Liver (tissue), 9 donors: Measurements from ENCODE around the gene GLRX5. TPM values are rescaled to one million over a fixed set of nuclear protein-coding genes. Genes with fewer than 3 reads are reported as not detected.

Experiments used
- DNase-seq: peaks from one replicate; pipeline ENCODE4 v3.0.0-alpha.2; 2017; ENCODE audit warnings: low spot score
- H3K27ac ChIP-seq, 2 donors: one replicate each; pipeline ENCODE4 v1.7.0; 2013; ENCODE audit warnings: inconsistent platforms in 2 of 2, low read length in 2 of 2, control low read depth in 1 of 2, low read depth in 1 of 2, mild to moderate bottlenecking in 1 of 2
- H3K27me3 ChIP-seq, 4 donors: one replicate each; pipeline versions ENCODE4 v1.6.1 to v1.7.0; 2013; ENCODE audit warnings: low read length in 3 of 4, inconsistent platforms in 1 of 4, mild to moderate bottlenecking in 1 of 4, moderate library complexity in 1 of 4; ENCODE audit not compliant: control insufficient read depth in 4 of 4, insufficient read depth in 4 of 4
- H3K36me3 ChIP-seq, 4 donors: one replicate each; pipeline versions ENCODE4 v1.6.1 to v1.7.0; 2013; ENCODE audit warnings: low read length in 3 of 4, mild to moderate bottlenecking in 3 of 4, low read depth in 1 of 4, moderate library complexity in 1 of 4; ENCODE audit not compliant: control insufficient read depth in 4 of 4, insufficient read depth in 3 of 4
- H3K4me1 ChIP-seq, 4 donors: one replicate each; pipeline versions ENCODE4 v1.6.1 to v1.7.0; 2013; ENCODE audit warnings: low read length in 3 of 4, mild to moderate bottlenecking in 3 of 4, moderate library complexity in 1 of 4; ENCODE audit not compliant: control insufficient read depth in 4 of 4, insufficient read depth in 4 of 4
- H3K4me3 ChIP-seq, 3 donors: one replicate each; pipeline versions ENCODE4 v1.6.1 to v1.7.0; 2013; ENCODE audit warnings: low read length in 3 of 3, control low read depth in 1 of 3, low read depth in 1 of 3, mild to moderate bottlenecking in 1 of 3
- H3K9ac ChIP-seq, 2 donors: one replicate each; pipeline ENCODE4 v1.7.0; 2013; ENCODE audit warnings: low read length in 2 of 2, mild to moderate bottlenecking in 2 of 2, moderate library complexity in 2 of 2, control low read depth in 1 of 2, low read depth in 1 of 2
- H3K9me3 ChIP-seq, 4 donors: one replicate each; pipeline versions ENCODE4 v1.6.1 to v1.7.0; 2013; ENCODE audit warnings: low read length in 3 of 4; ENCODE audit not compliant: control insufficient read depth in 4 of 4
- EGR1 ChIP-seq, 2 donors: IDR thresholded peaks; 2 replicates each; pipeline ENCODE4 v1.6.1; 2016 to 2018; ENCODE audit warnings: antibody characterized with exemption in 2 of 2, low read depth in 2 of 2
- FOXA1 ChIP-seq: IDR thresholded peaks from 2 replicates; pipeline ENCODE4 v1.6.1; 2016; ENCODE audit warnings: antibody characterized with exemption
- FOXA2 ChIP-seq: IDR thresholded peaks from 2 replicates; pipeline ENCODE4 v1.6.1; 2016; ENCODE audit warnings: antibody characterized with exemption
- GABPA ChIP-seq, 2 donors: IDR thresholded peaks in 1 of 2; conservative IDR thresholded peaks in 1 of 2; 2 replicates each; pipeline ENCODE4 v1.6.1; 2016; ENCODE audit warnings: antibody characterized with exemption in 2 of 2, mild to moderate bottlenecking in 1 of 2, moderate library complexity in 1 of 2
- HNF4A ChIP-seq, 2 donors: conservative IDR thresholded peaks; 2 replicates each; pipeline ENCODE4 v1.6.1; 2016; ENCODE audit warnings: antibody characterized with exemption in 2 of 2, mild to moderate bottlenecking in 2 of 2
- HNF4G ChIP-seq: IDR thresholded peaks from 2 replicates; pipeline ENCODE4 v1.6.1; 2016; ENCODE audit warnings: antibody characterized with exemption
- JUND ChIP-seq, 2 donors: IDR thresholded peaks; 2 replicates each; pipeline ENCODE4 v1.6.1; 2016; ENCODE audit warnings: antibody characterized with exemption in 2 of 2
- NR2F2 ChIP-seq: IDR thresholded peaks from 2 replicates; pipeline ENCODE4 v1.6.1; 2016; ENCODE audit warnings: antibody characterized with exemption
- RAD21 ChIP-seq, 2 donors: IDR thresholded peaks; 2 replicates each; pipeline ENCODE4 v1.6.1; 2016; ENCODE audit warnings: antibody characterized with exemption in 2 of 2, mild to moderate bottlenecking in 2 of 2
- RXRA ChIP-seq, 2 donors: IDR thresholded peaks; 2 replicates each; pipeline ENCODE4 v1.6.1; 2017 to 2018; ENCODE audit warnings: antibody characterized with exemption in 2 of 2, mild to moderate bottlenecking in 1 of 2
- SP1 ChIP-seq: IDR thresholded peaks from 2 replicates; pipeline ENCODE4 v1.6.1; 2018; ENCODE audit warnings: antibody characterized with exemption, mild to moderate bottlenecking
- TAF1 ChIP-seq: conservative IDR thresholded peaks from 2 replicates; pipeline ENCODE4 v1.6.1; 2016; ENCODE audit warnings: antibody characterized with exemption, mild to moderate bottlenecking
- YY1 ChIP-seq: IDR thresholded peaks from 2 replicates; pipeline ENCODE4 v1.6.1; 2016; ENCODE audit warnings: antibody characterized with exemption, mild to moderate bottlenecking
- WGBS: extraction: QIAGEN DNeasy Blood & Tissue Kit; methylation state at CpG from one replicate; pipeline ENCODE4 v1.1.7; 2013; 5-methylcytosine and 5-hydroxymethylcytosine counted together
- polyA plus RNA-seq, 2 donors: library from polyadenylated mRNA; stranded (reverse) in 1 of 2; unstranded in 1 of 2; fragments of 200-250 nt in 1 of 2; fragments of >200 nt in 1 of 2; fragmentation: Nextera tagmentation in 1 of 2; extraction: Ambion mirVana in 1 of 2; gene quantifications; one replicate each; pipeline versions ENCODE4 v1.2.1 to v1.2.3, GENCODE V29; 2013 to 2015
- total RNA-seq, 2 donors: library from RNA; depleted of rRNA; stranded (reverse); fragments of >200 nt; gene quantifications; one replicate each; pipeline ENCODE4 v1.2.3, GENCODE V29; 2014
- TF ChIP-seq, protein P1 (sequence below): IDR thresholded peaks from 2 replicates; pipeline ENCODE4 v1.6.1; 2016; ENCODE audit warnings: antibody characterized with exemption
- TF ChIP-seq, protein P2 (sequence below): IDR thresholded peaks from 2 replicates; pipeline ENCODE4 v1.6.1; 2016; ENCODE audit warnings: antibody characterized with exemption
- TF ChIP-seq, protein P3 (sequence below): fragments of 150-350 bp; IDR thresholded peaks from 2 replicates; pipeline ENCODE4 v1.5.1; 2017; ENCODE audit warnings: improper control_type of control experiment, low read depth, low read length; ENCODE audit not compliant: missing input control
- TF ChIP-seq, protein P4 (sequence below): IDR thresholded peaks from 2 replicates; pipeline ENCODE4 v1.6.1; 2016; ENCODE audit warnings: antibody characterized with exemption
- TF ChIP-seq, protein P5 (sequence below): IDR thresholded peaks from 2 replicates; pipeline ENCODE4 v1.6.1; 2016; ENCODE audit warnings: antibody characterized with exemption, mild to moderate bottlenecking
- donor health status: healthy.
- donor health status: healthy.
- donor health status: healthy.
- donor health status: healthy.
- donor health status: healthy.

GLRX5 gene
- total and polyA plus RNA-seq, 4 donors, result 28.4 to 172 (median 39.7) TPM

DNA sequence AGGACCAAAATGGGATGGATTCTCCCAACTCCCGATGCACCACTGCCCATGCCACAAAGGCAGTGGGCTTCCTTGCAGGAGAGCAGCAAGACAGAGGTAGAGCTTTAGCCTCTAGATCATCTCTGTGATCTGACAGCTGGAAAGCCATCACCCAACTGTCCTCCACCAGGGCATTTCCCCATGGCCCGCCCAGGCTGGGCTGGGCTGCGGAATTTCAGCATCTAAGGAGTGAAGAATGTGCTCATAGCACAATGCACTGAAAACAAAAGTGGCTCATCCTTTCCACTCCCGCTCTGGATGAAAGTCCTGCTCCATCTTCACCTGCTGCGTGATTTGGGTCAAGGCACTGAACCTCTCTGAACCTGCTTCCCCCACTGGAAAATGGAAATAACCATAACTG, 24.0 kb upstream of the GLRX5 start:
- H3K36me3 ChIP-seq, result no peaks in the 10 kb centered on the region
- no peak overlapping the region for H3K4me3 ChIP-seq
- TF ChIP-seq, protein P1, sequence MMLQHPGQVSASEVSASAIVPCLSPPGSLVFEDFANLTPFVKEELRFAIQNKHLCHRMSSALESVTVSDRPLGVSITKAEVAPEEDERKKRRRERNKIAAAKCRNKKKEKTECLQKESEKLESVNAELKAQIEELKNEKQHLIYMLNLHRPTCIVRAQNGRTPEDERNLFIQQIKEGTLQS, result no peak
- no peaks in the 10 kb centered on the region for H3K9me3 ChIP-seq
- 87% methylated on average over 5 of the region's 5 CpGs for WGBS
- H3K27me3 ChIP-seq, result no peaks in the 10 kb centered on the region
- no peak overlapping the region for H3K27ac ChIP-seq
- peaks cover 14 to 53% (median 42%) of the 10 kb centered on the region in 4 donors for H3K4me1 ChIP-seq
- no peak for DNase-seq
- no peak overlapping the region for H3K9ac ChIP-seq

DNA sequence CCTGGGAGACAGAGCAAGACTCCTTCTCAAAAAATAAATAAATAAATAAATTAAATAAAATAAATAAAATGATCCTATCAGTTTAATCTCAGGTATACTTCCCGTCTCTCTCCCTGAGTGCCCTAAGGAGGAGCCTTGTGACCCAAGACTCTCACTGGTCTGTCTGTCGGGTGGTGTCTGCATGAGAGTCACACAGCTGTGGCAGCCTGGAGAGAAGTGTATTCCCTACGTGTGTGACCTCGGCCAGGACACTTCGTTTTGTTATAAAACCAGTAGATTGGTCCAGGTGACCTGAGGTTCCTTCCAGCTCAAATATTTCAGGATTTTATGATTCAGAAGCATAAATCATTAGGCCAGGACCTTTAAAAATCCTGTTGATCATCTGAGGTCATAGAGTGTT, 23.2 kb upstream of the GLRX5 start:
- no peak overlapping the region for H3K27ac ChIP-seq
- H3K4me1 ChIP-seq, result peaks cover 16 to 54% (median 43%) of the 10 kb centered on the region in 4 donors
- TF ChIP-seq, protein P2, sequence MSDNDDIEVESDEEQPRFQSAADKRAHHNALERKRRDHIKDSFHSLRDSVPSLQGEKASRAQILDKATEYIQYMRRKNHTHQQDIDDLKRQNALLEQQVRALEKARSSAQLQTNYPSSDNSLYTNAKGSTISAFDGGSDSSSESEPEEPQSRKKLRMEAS, result no peak
- TF ChIP-seq, protein P1, result no peak
- TF ChIP-seq RAD21 (IDR thresholded peaks at IDR 0.05) (no peak), GABPA (IDR thresholded peaks at IDR 0.05 in 1 of 2, conservative IDR thresholded peaks at IDR 0.05 in 1 of 2) (no peak), FOXA1 (no peak), EGR1 (IDR thresholded peaks at IDR 0.05; ENCODE audit: low read depth in 2 of 2) (no peak), RXRA (IDR thresholded peaks at IDR 0.05) (no peak), NR2F2 (no peak), TAF1 (no peak), YY1 (no peak), FOXA2 (no peak), JUND (IDR thresholded peaks at IDR 0.05) (no peak), SP1 (no peak), HNF4G (no peak), HNF4A (conservative IDR thresholded peaks at IDR 0.05) (no peak)
- TF ChIP-seq, protein P3, sequence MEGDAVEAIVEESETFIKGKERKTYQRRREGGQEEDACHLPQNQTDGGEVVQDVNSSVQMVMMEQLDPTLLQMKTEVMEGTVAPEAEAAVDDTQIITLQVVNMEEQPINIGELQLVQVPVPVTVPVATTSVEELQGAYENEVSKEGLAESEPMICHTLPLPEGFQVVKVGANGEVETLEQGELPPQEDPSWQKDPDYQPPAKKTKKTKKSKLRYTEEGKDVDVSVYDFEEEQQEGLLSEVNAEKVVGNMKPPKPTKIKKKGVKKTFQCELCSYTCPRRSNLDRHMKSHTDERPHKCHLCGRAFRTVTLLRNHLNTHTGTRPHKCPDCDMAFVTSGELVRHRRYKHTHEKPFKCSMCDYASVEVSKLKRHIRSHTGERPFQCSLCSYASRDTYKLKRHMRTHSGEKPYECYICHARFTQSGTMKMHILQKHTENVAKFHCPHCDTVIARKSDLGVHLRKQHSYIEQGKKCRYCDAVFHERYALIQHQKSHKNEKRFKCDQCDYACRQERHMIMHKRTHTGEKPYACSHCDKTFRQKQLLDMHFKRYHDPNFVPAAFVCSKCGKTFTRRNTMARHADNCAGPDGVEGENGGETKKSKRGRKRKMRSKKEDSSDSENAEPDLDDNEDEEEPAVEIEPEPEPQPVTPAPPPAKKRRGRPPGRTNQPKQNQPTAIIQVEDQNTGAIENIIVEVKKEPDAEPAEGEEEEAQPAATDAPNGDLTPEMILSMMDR, result no peak
- TF ChIP-seq, protein P4, sequence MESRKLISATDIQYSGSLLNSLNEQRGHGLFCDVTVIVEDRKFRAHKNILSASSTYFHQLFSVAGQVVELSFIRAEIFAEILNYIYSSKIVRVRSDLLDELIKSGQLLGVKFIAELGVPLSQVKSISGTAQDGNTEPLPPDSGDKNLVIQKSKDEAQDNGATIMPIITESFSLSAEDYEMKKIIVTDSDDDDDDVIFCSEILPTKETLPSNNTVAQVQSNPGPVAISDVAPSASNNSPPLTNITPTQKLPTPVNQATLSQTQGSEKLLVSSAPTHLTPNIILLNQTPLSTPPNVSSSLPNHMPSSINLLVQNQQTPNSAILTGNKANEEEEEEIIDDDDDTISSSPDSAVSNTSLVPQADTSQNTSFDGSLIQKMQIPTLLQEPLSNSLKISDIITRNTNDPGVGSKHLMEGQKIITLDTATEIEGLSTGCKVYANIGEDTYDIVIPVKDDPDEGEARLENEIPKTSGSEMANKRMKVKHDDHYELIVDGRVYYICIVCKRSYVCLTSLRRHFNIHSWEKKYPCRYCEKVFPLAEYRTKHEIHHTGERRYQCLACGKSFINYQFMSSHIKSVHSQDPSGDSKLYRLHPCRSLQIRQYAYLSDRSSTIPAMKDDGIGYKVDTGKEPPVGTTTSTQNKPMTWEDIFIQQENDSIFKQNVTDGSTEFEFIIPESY, result no peak
- TF ChIP-seq, protein P5, sequence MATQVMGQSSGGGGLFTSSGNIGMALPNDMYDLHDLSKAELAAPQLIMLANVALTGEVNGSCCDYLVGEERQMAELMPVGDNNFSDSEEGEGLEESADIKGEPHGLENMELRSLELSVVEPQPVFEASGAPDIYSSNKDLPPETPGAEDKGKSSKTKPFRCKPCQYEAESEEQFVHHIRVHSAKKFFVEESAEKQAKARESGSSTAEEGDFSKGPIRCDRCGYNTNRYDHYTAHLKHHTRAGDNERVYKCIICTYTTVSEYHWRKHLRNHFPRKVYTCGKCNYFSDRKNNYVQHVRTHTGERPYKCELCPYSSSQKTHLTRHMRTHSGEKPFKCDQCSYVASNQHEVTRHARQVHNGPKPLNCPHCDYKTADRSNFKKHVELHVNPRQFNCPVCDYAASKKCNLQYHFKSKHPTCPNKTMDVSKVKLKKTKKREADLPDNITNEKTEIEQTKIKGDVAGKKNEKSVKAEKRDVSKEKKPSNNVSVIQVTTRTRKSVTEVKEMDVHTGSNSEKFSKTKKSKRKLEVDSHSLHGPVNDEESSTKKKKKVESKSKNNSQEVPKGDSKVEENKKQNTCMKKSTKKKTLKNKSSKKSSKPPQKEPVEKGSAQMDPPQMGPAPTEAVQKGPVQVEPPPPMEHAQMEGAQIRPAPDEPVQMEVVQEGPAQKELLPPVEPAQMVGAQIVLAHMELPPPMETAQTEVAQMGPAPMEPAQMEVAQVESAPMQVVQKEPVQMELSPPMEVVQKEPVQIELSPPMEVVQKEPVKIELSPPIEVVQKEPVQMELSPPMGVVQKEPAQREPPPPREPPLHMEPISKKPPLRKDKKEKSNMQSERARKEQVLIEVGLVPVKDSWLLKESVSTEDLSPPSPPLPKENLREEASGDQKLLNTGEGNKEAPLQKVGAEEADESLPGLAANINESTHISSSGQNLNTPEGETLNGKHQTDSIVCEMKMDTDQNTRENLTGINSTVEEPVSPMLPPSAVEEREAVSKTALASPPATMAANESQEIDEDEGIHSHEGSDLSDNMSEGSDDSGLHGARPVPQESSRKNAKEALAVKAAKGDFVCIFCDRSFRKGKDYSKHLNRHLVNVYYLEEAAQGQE, result no peak
- H3K27me3 ChIP-seq, result no peaks in the 10 kb centered on the region
- no peaks in the 10 kb centered on the region for H3K9me3 ChIP-seq
- no peaks in the 10 kb centered on the region for H3K36me3 ChIP-seq
- no peak for DNase-seq
- H3K9ac ChIP-seq, result no peak overlapping the region
- no peak overlapping the region for H3K4me3 ChIP-seq
- 68% methylated on average over 5 of the region's 5 CpGs for WGBS
